HEK293 (cell line): ENCODE results near the gene LINS1.

ENCODE experiments used
- MEIS1 ChIP-seq: sonication (generic); formaldehyde crosslinking; IDR thresholded peaks from 2 replicates; pipeline ENCODE4 v1.8.1; 2022; ENCODE audit warnings: missing genetic modification reagents, mild to moderate bottlenecking, borderline replicate concordance
- TRIM28 ChIP-seq: IDR thresholded peaks from 2 replicates; pipeline ENCODE4 v1.6.1; 2011; ENCODE audit warnings: low read length, control low read depth, borderline replicate concordance
- ZBTB20 ChIP-seq: fragments of 450-650 bp; formaldehyde crosslinking; IDR thresholded peaks from 2 replicates; pipeline ENCODE4 v1.5.1; 2016; ENCODE audit warnings: missing biosample characterization, missing genetic modification characterization
- ZNF112 ChIP-seq: fragments of 450-650 bp; formaldehyde crosslinking; IDR thresholded peaks from 2 replicates; pipeline ENCODE4 v1.5.0; 2017; ENCODE audit warnings: missing biosample characterization, missing genetic modification characterization
- ZNF169 ChIP-seq: fragments of 450-650 bp; formaldehyde crosslinking; IDR thresholded peaks from 2 replicates; pipeline ENCODE4 v1.5.1; 2016; ENCODE audit warnings: missing biosample characterization, missing genetic modification characterization
- ZNF19 ChIP-seq: fragments of 450-650 bp; formaldehyde crosslinking; IDR thresholded peaks from 2 replicates; pipeline ENCODE4; 2016; ENCODE audit warnings: missing biosample characterization, missing genetic modification characterization, low read depth
- ZNF223 ChIP-seq: fragments of 450-650 bp; formaldehyde crosslinking; IDR thresholded peaks from 2 replicates; pipeline ENCODE4 v1.5.1; 2016; ENCODE audit warnings: missing biosample characterization, missing genetic modification characterization
- ZNF23 ChIP-seq: fragments of 450-650 bp; formaldehyde crosslinking; IDR thresholded peaks from 2 replicates; pipeline ENCODE4 v1.5.1; 2016; ENCODE audit warnings: missing biosample characterization, missing genetic modification characterization, borderline replicate concordance
- ZNF350 ChIP-seq: fragments of 450-650 bp; formaldehyde crosslinking; IDR thresholded peaks from 2 replicates; pipeline ENCODE4 v1.5.0; 2017; ENCODE audit warnings: missing biosample characterization, mild to moderate bottlenecking, missing genetic modification characterization
- ZNF530 ChIP-seq: fragments of 450-650 bp; formaldehyde crosslinking; IDR thresholded peaks from 2 replicates; pipeline ENCODE4 v1.5.1; 2016; ENCODE audit warnings: low read depth, missing biosample characterization, missing genetic modification characterization
- ZNF561 ChIP-seq: fragments of 450-650 bp; IDR thresholded peaks from 2 replicates; pipeline ENCODE4 v1.5.1; 2018; ENCODE audit warnings: missing biosample characterization, missing genetic modification characterization, borderline replicate concordance
- ZNF600 ChIP-seq: fragments of 450-650 bp; formaldehyde crosslinking; IDR thresholded peaks from 2 replicates; pipeline ENCODE4 v1.5.1; 2016; ENCODE audit warnings: missing biosample characterization, missing genetic modification characterization
- ZNF664 ChIP-seq: fragments of 450-650 bp; formaldehyde crosslinking; IDR thresholded peaks from 2 replicates; pipeline ENCODE4 v1.5.1; 2016; ENCODE audit warnings: missing biosample characterization, missing genetic modification characterization
- ZNF677 ChIP-seq: fragments of 450-650 bp; IDR thresholded peaks from 2 replicates; pipeline ENCODE4 v1.5.0; 2018; ENCODE audit warnings: missing biosample characterization, mild to moderate bottlenecking, missing genetic modification characterization, moderate library complexity
- ZNF701 ChIP-seq: fragments of 450-650 bp; formaldehyde crosslinking; IDR thresholded peaks from 2 replicates; pipeline ENCODE4 v1.5.1; 2016; ENCODE audit warnings: missing biosample characterization, missing genetic modification characterization
- ZNF837 ChIP-seq: fragments of 450-650 bp; formaldehyde crosslinking; IDR thresholded peaks from 2 replicates; pipeline ENCODE4 v1.5.1; 2016; ENCODE audit warnings: missing biosample characterization, missing genetic modification characterization
- ZSCAN30 ChIP-seq: fragments of 450-650 bp; IDR thresholded peaks from 2 replicates; pipeline ENCODE4 v1.5.1; 2018; ENCODE audit warnings: missing biosample characterization, mild to moderate bottlenecking, missing genetic modification characterization, moderate library complexity
- TF ChIP-seq, protein P1 (sequence below): fragments of 450-650 bp; formaldehyde crosslinking; IDR thresholded peaks from 2 replicates; pipeline ENCODE4 v1.5.1; 2016; ENCODE audit warnings: missing biosample characterization, missing genetic modification characterization, borderline replicate concordance
- TF ChIP-seq, protein P2 (sequence below): fragments of 450-650 bp; formaldehyde crosslinking; IDR thresholded peaks from 2 replicates; pipeline ENCODE4 v1.5.1; 2016; ENCODE audit warnings: missing biosample characterization, missing genetic modification characterization
- TF ChIP-seq, protein P3 (sequence below): fragments of 450-650 bp; formaldehyde crosslinking; IDR thresholded peaks from 2 replicates; pipeline ENCODE4 v1.5.0; 2017; ENCODE audit warnings: missing biosample characterization, missing genetic modification characterization, borderline replicate concordance
- TF ChIP-seq, protein P4 (sequence below): fragments of 450-650 bp; formaldehyde crosslinking; IDR thresholded peaks from 2 replicates; pipeline ENCODE4 v1.5.1; 2016; ENCODE audit warnings: missing biosample characterization, missing genetic modification characterization
- TF ChIP-seq, protein P5 (sequence below): fragments of 450-650 bp; formaldehyde crosslinking; IDR thresholded peaks from 2 replicates; pipeline ENCODE4 v1.5.1; 2017; ENCODE audit warnings: missing biosample characterization, missing genetic modification characterization
- TF ChIP-seq, protein P6 (sequence below): fragments of 450-650 bp; formaldehyde crosslinking; optimal IDR thresholded peaks from 2 replicates; pipeline ENCODE3; 2016; ENCODE audit warnings: missing biosample characterization, mild to moderate bottlenecking, missing genetic modification characterization

The LINS1 gene

DNA sequence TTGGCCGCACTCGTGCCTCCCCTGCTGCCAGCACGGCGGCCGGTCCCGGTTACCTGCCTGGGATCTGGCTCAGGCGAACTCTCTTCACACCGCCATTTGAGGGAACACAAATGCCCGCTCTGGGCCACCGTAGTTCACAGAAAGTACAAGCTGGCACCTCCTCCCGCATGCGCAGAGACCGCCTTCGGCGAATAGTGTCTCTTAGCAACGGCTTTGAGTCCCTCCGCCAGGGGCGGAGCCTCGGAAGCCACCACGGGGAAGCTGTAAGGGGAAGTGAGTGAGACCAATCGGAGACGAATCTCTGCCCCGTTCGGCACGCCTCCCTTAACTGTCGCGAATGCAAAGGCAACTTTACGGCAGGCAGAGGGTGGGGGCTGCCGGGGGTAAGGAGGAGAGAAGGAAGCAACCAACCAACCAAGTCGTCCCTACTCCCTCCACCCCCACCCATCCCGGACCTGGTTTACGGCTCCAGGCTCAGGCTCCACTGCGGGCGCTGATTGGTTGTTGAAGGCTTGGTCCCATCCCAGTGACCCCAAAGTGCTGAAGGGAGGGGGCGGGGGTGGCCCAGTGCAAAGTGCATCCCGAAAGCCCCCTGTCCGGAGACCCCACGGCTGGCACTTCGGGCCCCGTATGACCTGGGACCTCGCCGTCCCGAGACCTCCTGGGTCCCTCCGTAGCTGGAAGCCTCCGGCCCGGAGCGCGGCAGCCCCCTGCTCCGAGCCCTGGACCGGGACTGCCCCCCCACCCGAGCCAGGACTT, at the start of gene LINS1, which contains the start of gene ASB7 (continued):
- TF ChIP-seq, protein P1, sequence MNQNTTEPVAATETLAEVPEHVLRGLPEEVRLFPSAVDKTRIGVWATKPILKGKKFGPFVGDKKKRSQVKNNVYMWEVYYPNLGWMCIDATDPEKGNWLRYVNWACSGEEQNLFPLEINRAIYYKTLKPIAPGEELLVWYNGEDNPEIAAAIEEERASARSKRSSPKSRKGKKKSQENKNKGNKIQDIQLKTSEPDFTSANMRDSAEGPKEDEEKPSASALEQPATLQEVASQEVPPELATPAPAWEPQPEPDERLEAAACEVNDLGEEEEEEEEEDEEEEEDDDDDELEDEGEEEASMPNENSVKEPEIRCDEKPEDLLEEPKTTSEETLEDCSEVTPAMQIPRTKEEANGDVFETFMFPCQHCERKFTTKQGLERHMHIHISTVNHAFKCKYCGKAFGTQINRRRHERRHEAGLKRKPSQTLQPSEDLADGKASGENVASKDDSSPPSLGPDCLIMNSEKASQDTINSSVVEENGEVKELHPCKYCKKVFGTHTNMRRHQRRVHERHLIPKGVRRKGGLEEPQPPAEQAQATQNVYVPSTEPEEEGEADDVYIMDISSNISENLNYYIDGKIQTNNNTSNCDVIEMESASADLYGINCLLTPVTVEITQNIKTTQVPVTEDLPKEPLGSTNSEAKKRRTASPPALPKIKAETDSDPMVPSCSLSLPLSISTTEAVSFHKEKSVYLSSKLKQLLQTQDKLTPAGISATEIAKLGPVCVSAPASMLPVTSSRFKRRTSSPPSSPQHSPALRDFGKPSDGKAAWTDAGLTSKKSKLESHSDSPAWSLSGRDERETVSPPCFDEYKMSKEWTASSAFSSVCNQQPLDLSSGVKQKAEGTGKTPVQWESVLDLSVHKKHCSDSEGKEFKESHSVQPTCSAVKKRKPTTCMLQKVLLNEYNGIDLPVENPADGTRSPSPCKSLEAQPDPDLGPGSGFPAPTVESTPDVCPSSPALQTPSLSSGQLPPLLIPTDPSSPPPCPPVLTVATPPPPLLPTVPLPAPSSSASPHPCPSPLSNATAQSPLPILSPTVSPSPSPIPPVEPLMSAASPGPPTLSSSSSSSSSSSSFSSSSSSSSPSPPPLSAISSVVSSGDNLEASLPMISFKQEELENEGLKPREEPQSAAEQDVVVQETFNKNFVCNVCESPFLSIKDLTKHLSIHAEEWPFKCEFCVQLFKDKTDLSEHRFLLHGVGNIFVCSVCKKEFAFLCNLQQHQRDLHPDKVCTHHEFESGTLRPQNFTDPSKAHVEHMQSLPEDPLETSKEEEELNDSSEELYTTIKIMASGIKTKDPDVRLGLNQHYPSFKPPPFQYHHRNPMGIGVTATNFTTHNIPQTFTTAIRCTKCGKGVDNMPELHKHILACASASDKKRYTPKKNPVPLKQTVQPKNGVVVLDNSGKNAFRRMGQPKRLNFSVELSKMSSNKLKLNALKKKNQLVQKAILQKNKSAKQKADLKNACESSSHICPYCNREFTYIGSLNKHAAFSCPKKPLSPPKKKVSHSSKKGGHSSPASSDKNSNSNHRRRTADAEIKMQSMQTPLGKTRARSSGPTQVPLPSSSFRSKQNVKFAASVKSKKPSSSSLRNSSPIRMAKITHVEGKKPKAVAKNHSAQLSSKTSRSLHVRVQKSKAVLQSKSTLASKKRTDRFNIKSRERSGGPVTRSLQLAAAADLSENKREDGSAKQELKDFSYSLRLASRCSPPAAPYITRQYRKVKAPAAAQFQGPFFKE (tag by site-specific recombination) = no peak
- TF ChIP-seq ZNF530 (tag by site-specific recombination) (no peak), ZNF112 (tag by site-specific recombination) (no peak), ZBTB20 (tag by site-specific recombination) (no peak; the same call in 1 of the 2 replicates), ZNF23 (tag by site-specific recombination) (no peak), ZNF600 (no peak; the same call in 1 of the 2 replicates), ZNF223 (peak; percentile 71; the same call in 1 of the 2 replicates), MEIS1 (CRISPR knock-in tag) (no peak), ZNF664 (tag by site-specific recombination) (no peak), ZNF701 (tag by site-specific recombination) (no peak), ZNF169 (tag by site-specific recombination) (no peak), TRIM28 (no peak), ZNF677 (tag by site-specific recombination) (no peak), ZNF350 (tag by site-specific recombination) (no peak), ZNF837 (tag by site-specific recombination) (no peak), ZNF19 (tag by site-specific recombination) (no peak), ZNF561 (0 out of 2 replicates have a peak, but pooled peaks have one; percentile 37), ZSCAN30 (tag by site-specific recombination) (peak; percentile 73; the same call in 1 of the 2 replicates)
- TF ChIP-seq, protein P2, sequence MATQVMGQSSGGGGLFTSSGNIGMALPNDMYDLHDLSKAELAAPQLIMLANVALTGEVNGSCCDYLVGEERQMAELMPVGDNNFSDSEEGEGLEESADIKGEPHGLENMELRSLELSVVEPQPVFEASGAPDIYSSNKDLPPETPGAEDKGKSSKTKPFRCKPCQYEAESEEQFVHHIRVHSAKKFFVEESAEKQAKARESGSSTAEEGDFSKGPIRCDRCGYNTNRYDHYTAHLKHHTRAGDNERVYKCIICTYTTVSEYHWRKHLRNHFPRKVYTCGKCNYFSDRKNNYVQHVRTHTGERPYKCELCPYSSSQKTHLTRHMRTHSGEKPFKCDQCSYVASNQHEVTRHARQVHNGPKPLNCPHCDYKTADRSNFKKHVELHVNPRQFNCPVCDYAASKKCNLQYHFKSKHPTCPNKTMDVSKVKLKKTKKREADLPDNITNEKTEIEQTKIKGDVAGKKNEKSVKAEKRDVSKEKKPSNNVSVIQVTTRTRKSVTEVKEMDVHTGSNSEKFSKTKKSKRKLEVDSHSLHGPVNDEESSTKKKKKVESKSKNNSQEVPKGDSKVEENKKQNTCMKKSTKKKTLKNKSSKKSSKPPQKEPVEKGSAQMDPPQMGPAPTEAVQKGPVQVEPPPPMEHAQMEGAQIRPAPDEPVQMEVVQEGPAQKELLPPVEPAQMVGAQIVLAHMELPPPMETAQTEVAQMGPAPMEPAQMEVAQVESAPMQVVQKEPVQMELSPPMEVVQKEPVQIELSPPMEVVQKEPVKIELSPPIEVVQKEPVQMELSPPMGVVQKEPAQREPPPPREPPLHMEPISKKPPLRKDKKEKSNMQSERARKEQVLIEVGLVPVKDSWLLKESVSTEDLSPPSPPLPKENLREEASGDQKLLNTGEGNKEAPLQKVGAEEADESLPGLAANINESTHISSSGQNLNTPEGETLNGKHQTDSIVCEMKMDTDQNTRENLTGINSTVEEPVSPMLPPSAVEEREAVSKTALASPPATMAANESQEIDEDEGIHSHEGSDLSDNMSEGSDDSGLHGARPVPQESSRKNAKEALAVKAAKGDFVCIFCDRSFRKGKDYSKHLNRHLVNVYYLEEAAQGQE = no peak
- TF ChIP-seq, protein P3, sequence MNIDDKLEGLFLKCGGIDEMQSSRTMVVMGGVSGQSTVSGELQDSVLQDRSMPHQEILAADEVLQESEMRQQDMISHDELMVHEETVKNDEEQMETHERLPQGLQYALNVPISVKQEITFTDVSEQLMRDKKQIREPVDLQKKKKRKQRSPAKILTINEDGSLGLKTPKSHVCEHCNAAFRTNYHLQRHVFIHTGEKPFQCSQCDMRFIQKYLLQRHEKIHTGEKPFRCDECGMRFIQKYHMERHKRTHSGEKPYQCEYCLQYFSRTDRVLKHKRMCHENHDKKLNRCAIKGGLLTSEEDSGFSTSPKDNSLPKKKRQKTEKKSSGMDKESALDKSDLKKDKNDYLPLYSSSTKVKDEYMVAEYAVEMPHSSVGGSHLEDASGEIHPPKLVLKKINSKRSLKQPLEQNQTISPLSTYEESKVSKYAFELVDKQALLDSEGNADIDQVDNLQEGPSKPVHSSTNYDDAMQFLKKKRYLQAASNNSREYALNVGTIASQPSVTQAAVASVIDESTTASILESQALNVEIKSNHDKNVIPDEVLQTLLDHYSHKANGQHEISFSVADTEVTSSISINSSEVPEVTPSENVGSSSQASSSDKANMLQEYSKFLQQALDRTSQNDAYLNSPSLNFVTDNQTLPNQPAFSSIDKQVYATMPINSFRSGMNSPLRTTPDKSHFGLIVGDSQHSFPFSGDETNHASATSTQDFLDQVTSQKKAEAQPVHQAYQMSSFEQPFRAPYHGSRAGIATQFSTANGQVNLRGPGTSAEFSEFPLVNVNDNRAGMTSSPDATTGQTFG = no peak
- TF ChIP-seq, protein P4, sequence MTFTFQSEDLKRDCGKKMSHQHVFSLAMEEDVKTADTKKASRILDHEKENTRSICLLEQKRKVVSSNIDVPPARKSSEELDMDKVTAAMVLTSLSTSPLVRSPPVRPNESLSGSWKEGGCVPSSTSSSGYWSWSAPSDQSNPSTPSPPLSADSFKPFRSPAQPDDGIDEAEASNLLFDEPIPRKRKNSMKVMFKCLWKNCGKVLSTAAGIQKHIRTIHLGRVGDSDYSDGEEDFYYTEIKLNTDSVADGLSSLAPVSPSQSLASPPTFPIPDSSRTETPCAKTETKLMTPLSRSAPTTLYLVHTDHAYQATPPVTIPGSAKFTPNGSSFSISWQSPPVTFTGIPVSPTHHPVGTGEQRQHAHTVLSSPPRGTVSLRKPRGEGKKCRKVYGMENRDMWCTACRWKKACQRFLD (tag by site-specific recombination) = no peak
- TF ChIP-seq, protein P5, sequence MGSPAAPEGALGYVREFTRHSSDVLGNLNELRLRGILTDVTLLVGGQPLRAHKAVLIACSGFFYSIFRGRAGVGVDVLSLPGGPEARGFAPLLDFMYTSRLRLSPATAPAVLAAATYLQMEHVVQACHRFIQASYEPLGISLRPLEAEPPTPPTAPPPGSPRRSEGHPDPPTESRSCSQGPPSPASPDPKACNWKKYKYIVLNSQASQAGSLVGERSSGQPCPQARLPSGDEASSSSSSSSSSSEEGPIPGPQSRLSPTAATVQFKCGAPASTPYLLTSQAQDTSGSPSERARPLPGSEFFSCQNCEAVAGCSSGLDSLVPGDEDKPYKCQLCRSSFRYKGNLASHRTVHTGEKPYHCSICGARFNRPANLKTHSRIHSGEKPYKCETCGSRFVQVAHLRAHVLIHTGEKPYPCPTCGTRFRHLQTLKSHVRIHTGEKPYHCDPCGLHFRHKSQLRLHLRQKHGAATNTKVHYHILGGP (tag by site-specific recombination) = 0 out of 2 replicates have a peak, but pooled peaks have one; percentile 14
- TF ChIP-seq, protein P6, sequence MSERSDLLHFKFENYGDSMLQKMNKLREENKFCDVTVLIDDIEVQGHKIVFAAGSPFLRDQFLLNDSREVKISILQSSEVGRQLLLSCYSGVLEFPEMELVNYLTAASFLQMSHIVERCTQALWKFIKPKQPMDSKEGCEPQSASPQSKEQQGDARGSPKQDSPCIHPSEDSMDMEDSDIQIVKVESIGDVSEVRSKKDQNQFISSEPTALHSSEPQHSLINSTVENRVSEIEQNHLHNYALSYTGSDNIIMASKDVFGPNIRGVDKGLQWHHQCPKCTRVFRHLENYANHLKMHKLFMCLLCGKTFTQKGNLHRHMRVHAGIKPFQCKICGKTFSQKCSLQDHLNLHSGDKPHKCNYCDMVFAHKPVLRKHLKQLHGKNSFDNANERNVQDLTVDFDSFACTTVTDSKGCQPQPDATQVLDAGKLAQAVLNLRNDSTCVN (tag by site-specific recombination) = peak; percentile 31
